Stimulated activated CD8-positive, alpha-beta memory T cell treated with anti-CD3 and anti-CD28 coated beads, Interleukin-12 subunit alpha, Interleukin-12 subunit beta, amount 100 ng/mL, for 24 hours (primary cell): ENCODE results near the gene CLPX.
"Not testable (repeated sequence)": the region's sequence is repeated elsewhere in the genome, so short reads cannot be mapped to it uniquely, and the experiment has no call there.

Source experiments
- DNase-seq: peaks from one replicate; pipeline ENCODE4 v3.0.0-alpha.2; 2020; ENCODE audit errors: extremely low read depth

Gene CLPX

GRCh38 chr15:65172531-65172930 is 12.6 kb downstream of the CLPX start:
- DNase-seq = no peak

- DNase-seq = no peak
These were observed 13.7 kb downstream of the CLPX start for GRCh38 chr15:65171428-65171827.

- DNase-seq = no peak
These were observed 19.3 kb downstream of the CLPX start for GRCh38 chr15:65165875-65166274.

- no peak for DNase-seq
These were observed 21.0 kb downstream of the CLPX start for GRCh38 chr15:65164139-65164538.

- no peak for DNase-seq
These were observed 22.1 kb downstream of the CLPX start for GRCh38 chr15:65163041-65163440.

- DNase-seq = no peak
These were observed 28.4 kb downstream of the CLPX start for GRCh38 chr15:65156692-65157091.

GRCh38 chr15:65154720-65155119 is 30.4 kb downstream of the CLPX start:
- DNase-seq = no peak

GRCh38 chr15:65147902-65148301 is 37.2 kb downstream of the CLPX start:
- no peak for DNase-seq

GRCh38 chr15:65146438-65146837 is 38.7 kb downstream of the CLPX start:
- no peak for DNase-seq

- not testable (repeated sequence) for DNase-seq
These were observed 46.5 kb downstream of the CLPX start for GRCh38 chr15:65138631-65139030.

- DNase-seq = not testable (repeated sequence)
These were observed 47.2 kb downstream of the CLPX start for GRCh38 chr15:65137893-65138292.

GRCh38 chr15:65137089-65137488 is 48.1 kb downstream of the CLPX start:
- not testable (repeated sequence) for DNase-seq

- DNase-seq = no peak
These were observed 50.6 kb downstream of the CLPX start for GRCh38 chr15:65134538-65134937.

GRCh38 chr15:65133548-65134200 is 51.5 kb downstream of the CLPX start, which contains the start of gene PDCD7:
PDCD7 (minus strand) TSS chr15:65133808; CDS start chr15:65133781, 27 bp downstream.
- peak; percentile 63 for DNase-seq

GRCh38 chr15:65132878-65133547 is 52.1 kb downstream of the CLPX start:
- no peak for DNase-seq

GRCh38 chr15:65130941-65131340 is 54.2 kb downstream of the CLPX start:
- DNase-seq = no peak

GRCh38 chr15:65115542-65115941 is 69.6 kb downstream of the CLPX start:
- DNase-seq = no peak

GRCh38 chr15:65115086-65115485 is 70.1 kb downstream of the CLPX start, which contains the start of gene UBAP1L:
UBAP1L (minus strand) TSS chr15:65115200; CDS start chr15:65106215, 8,985 bp downstream.
- no peak for DNase-seq

GRCh38 chr15:65110676-65111292 is 74.4 kb downstream of the CLPX start:
- DNase-seq = no peak

- no peak for DNase-seq
These were observed 79.0 kb downstream of the CLPX start for GRCh38 chr15:65106011-65106590.

- DNase-seq = no peak
These were observed 80.1 kb downstream of the CLPX start for GRCh38 chr15:65105038-65105437.

GRCh38 chr15:65102912-65103311 is 82.2 kb downstream of the CLPX start:
- DNase-seq = no peak
